NCI-H748 (cell line): Measurements from ENCODE around the gene ELMO2.

ENCODE experiments used
- DNase-seq: peaks from one replicate; lab custom pipeline; 2025; ENCODE audit not compliant: unreplicated experiment; lab: John Stamatoyannopoulos, UW

Gene ELMO2, protein sequence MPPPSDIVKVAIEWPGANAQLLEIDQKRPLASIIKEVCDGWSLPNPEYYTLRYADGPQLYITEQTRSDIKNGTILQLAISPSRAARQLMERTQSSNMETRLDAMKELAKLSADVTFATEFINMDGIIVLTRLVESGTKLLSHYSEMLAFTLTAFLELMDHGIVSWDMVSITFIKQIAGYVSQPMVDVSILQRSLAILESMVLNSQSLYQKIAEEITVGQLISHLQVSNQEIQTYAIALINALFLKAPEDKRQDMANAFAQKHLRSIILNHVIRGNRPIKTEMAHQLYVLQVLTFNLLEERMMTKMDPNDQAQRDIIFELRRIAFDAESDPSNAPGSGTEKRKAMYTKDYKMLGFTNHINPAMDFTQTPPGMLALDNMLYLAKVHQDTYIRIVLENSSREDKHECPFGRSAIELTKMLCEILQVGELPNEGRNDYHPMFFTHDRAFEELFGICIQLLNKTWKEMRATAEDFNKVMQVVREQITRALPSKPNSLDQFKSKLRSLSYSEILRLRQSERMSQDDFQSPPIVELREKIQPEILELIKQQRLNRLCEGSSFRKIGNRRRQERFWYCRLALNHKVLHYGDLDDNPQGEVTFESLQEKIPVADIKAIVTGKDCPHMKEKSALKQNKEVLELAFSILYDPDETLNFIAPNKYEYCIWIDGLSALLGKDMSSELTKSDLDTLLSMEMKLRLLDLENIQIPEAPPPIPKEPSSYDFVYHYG

DNA sequence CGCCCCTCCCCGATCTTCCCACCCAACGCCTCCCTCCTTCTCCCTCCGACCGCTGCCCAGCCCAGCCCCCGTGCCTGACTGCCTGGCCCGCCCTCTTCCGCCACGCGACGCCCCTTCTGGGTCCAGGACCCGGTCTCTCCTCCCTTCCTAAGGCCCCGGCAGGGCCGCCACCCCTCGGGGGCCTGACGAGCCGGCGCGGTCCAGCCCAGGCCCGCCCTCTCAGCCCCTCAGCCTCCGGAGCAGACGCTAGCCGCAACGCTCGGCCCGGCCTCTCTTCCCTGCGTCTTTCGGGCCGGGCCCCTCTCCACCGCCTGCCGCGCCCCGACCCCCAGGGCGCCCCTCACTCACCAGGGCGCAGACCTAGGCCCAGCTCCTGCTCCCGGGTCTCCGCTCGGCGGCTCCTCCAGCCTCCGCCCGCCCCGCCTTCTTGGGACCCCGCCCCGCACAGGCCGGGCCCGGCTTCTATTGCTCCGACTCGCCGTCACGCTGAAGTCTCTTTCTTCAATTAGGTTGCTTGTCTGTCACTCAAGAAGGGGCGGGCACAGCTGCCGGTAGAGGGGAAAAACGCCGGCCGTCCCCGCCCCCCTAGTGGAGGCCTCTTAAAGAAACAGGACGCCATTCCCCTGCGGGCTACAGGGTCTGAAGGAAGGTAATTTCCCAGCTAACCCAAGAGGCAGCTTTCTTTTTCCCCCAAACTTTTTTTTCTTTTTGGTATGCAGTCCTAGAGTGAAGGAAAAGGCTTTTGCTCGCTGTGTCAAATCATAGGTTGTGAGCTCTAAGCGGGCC lies at the start of gene ELMO2:
ELMO2 (minus strand) TSS at position 416 of the 786 bp plus-strand sequence. CDS start 12,133 bp downstream, outside the sequence.
- DNase-seq: peak; percentile 96

DNA sequence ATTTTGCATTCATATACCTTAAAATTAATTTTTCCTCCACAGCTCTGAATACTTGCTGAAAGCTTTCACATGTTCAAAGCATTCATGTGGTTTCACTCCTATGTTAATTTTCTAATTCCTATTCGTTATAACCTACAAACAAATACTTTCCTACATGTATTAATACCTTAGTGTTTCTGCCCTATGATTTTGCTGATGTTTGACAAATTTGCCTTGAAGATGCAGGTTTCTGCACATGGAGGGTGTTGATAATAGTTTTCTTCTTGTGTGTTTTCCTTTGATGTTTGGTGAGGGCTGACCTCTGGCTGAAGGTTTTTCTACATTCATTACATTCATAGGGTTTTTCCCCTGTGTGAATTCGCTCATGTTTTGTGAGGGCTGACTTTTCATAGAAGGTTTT lies 49.3 kb upstream of the ELMO2 start:
- no peak for DNase-seq

DNA sequence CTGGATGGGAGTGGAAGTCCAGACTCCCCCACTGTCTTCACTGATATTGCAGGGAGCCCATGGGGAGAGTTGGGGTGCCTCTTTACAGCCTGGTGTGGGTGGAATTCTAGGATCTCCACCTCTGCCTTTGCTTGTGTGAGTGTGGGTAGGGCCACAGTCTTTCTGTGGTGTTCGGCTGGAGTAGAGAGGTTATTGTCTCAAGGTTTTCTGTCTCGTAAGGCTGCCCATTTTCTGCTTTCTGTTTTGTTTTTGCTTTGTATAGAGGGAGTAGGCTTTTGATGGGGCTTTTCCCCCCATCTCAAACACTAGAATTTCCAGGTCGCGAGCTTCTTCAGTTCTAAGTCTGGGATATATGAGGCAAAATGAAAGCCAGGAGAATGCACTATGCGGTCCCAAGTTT lies 40.4 kb upstream of the ELMO2 start:
- no peak for DNase-seq

DNA sequence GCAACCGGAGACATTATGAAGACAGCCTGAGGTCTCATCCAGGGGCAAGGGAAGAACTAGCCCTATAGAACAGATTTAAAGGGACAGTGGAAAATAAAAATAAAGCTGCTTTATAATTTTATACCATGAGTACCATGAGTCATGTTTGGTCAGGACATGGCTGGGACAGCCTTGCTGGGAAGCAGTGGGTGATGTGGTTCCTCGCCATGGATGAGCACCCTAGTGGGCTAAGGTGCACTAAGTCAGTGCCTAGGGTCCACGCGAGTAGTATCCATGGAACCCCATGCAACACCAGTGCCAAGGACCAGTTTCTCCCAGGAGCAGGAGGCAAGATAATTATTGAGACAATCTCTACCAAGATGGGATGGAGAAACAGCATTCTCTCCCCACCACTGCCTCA lies 33.4 kb upstream of the ELMO2 start:
- DNase-seq: no peak

DNA sequence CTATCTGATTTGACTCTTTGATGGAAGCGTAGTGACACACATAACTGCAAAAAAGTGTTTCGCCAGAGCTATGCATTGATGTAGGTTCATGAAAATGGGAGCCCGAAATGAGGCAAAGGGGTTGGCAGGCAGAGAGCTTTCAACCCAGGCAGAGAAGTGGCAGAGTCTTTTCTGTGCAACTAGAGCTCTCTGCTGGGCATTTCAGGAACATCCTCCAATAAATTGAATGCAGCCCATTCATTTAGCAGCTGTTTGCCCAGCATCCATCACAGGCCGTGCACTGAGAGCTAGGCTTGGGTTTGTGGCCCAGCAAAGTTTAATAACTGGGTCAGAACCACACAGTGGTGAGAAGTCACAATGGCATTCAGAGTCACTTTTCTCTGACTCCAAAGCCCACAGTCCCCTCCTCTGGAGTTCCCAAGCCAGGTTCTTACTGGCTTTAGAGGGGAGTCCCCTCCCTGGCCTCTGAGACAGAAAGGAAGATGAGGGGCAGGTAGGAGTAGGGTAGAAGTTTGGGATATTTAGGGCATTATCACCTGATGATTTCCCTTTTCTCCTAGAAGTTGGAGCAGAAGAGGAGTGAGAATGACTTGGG lies 31.8 kb upstream of the ELMO2 start:
- peak; percentile 64 for DNase-seq

DNA sequence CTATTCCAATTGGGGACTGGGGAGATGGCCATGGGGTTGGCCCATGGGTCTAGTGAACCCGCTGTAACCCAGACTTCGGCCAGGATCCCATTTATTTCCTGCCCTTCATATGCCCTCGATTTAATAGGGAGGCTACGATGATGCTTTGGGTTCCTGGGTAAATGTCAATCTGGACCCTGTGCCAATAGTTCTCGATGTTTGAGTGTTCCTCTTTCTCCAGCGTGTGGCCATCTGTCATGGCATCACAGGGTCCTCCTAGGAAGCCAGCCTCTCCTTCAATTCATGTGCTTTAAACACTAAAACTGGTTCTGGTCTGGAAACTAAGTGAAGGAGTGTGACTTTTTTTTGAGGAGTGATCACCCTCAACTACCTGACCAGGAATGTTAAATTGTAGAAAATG lies 28.7 kb upstream of the ELMO2 start:
- no peak for DNase-seq

DNA sequence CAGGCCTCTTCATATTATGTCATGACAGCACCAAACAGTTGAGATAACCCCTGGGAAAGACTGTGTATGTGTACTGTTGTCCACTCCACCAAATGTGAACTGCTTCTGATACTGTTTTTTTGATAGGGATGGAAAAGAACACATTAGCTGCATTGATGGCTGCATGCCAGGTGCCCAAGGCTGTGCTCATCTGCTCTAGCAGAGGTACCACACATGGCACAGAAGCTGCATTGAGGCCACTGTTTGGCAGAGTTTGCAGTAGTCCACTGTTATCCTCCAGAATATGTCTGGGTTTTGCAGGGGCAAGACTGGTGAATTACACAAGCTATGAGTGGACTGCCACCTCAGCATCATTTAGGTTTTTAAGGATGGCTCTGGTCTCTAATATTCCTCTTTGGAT lies 28.2 kb upstream of the ELMO2 start:
- DNase-seq: no peak

DNA sequence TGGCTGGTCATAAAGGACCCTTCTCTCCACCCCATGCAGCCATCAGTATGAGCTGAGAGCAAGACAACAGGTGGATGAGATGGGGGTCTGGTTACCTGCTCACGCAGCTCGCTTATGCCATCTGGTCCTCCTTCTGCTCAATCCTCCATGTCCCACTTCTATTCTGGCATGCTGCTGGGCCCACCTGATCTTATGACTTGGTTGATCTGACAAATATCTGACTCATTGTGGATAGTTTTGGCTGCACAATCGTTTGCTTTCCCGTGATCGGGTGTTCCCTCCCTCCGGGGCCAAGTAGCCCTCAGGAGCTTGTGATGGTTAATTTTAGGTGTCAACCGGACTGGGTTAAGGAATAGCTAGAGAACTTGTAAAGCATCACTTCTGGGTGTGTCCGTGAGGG lies 26.6 kb upstream of the ELMO2 start:
- DNase-seq: no peak

DNA sequence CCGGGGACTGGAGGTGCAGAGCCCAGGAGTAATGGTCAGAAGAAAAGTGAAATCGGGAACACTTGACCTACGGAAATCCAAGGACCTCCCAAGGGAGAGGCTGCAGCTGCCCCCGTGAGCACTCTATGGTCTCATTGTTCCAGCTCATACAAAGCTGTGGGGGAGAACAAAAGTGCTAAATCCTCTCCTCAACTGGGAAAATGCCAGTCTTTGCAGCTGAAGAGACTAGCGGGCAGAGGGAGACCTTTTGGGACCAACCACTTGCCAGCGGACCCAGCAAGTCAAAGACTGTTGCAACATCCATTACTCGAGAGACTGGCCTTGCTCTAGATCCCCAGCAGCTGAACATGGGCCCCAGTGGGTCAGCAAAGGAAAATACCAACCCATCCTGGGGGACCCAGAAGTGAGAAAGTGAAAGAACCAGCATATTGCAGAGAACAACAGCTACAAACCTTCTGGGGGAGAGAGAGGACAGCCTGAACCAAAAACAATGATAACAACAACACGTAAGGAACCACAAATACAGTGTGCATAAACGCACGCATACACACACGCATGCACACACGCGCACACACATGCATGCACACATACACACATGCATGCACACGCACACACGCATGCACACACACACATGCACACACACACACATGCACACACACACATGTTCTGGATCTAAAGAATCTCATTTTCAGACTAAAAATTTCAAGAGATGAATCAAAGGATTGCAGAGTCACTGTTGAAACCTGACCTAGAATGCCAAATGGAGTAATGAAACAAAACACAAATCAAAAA lies 24.7 kb upstream of the ELMO2 start:
- DNase-seq: no peak

DNA sequence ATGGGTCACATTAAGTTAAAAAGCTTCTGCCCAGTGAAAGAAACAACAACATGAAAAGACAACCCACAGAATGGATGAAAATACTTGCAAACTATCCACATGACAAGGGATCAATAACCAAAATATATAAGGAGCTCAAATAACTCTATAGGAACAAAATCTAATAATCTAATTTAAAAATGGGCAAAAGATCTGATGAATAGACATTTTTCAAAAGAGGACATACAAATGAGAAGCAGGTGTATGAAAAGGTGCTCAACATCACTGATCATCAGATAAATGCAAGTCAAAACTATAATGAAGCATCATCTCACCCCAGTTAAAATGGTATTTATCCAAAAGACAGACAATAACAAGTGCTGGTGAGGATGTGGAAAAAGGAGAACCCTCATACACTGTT lies 21.0 kb upstream of the ELMO2 start:
- DNase-seq: no peak

DNA sequence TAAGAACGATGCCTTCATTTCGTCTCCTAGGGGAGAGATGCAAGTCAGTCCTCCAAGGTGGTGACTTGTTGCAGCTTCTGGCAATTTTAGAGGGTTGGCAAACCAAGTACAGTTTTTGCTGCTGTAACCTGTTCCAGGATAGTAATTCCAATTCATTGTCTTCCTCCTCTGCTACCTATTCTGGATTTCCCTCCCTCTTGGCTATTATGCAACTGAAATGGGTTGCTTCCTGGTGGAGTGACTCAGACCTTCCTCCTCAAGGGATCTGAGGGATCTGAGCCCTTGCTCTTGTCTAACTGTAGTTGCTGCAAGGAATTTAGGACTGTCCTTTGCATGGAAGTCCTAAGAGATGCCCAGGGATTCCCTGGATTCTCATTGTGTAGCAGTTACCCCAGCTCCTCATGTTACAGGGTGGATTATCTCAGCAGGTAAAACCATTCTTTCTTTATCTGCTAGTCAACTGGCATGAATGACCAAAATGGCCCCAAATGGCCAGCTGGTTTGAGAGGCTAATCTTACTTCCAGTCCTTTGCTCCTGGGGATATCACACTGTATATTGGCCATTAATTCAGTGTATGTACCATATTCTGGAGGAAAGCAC lies 17.6 kb upstream of the ELMO2 start:
- DNase-seq: no peak

DNA sequence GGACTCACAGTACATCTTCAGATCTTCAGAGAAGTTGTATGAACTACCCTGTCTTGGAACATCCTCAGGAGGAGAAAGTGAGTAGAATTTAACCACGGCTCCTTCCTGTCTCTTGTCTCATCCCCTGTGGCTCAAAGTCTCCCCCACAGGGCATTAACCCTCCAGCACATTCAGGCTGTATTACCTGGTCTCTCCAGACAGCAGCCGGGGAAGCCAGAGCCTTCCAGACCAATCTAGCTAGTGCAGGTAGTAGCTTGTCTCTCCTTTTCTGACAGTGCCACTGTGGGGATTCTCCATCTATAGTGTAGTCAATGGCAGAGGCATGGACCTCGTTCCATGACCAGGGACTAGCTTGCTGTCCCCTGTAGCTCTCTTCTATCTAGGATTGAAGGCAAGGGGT lies 16.9 kb upstream of the ELMO2 start:
- DNase-seq: no peak

DNA sequence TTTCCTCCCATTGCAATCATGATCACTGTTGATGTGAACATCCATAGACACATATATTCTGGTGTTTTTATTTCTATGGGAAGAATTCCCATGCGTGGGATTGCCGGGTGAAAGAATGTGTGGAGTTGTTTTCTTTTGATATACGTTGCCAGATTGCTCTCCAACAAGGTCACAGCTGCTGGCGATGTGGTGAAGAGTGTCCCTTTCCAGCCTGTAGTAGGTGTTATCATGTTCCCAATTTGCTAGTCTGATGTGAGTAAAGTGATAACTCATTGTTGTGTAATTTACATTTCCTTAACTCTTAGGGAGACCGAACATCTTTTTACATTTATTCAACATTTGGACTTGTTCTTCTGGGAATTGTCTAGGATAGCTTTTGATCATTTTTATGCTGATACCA lies 14.5 kb upstream of the ELMO2 start:
- no peak for DNase-seq

DNA sequence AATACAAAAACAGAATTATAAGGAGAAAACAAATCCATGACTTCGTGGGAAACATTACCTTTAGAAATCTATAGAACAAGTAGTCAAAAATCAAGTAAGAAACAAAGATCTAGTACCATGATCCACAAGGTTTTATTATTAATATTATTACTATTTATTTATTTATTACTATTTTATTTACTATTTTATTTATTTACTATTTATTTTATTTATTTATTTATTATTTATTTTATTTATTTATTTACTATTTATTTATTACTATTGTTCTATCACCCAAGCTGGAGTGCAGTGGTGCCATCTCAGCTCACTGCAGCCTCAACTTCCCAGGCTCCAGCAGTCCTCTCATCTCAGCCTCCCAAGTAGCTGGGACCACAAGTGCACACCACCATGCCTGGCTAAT lies 13.5 kb upstream of the ELMO2 start:
- DNase-seq: no peak

DNA sequence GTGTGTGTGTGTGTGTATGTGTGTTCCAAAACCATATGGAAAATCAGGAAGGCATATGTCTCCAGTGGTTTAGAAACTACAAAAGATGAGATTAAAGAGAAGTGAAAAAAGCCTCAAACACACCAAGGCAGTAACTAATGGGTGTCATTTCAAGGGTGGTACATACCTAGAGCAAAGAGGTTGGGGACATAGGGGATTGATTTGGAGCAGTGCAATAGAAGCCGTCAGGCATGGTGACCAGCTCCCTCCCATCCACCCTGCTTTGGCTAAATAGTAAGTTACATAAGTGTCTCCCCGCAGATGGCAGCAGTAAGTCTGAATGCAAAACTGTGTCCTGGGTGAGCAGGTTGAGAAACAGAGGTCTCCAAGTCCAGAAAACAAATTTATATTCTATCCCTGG lies 10.4 kb upstream of the ELMO2 start:
- DNase-seq: no peak

DNA sequence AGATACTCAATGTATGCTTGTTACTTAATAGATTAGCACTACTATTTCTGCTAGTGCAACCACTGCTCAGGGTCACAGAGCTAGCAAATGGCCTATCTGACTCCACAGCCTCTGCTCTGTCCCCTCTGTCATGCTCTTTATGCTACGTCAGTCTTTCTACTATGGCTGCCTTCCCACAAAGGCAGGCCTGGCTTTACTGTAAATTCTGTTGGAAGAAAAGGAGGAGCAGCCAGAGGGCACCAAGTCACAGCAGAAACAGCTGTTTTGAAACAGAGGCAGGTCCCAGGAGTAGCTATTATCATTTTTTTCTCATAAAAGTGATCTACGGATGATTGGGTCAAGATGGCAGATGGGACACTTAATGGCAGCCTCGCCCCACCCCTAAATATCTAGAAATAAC lies 10.0 kb upstream of the ELMO2 start:
- no peak for DNase-seq

DNA sequence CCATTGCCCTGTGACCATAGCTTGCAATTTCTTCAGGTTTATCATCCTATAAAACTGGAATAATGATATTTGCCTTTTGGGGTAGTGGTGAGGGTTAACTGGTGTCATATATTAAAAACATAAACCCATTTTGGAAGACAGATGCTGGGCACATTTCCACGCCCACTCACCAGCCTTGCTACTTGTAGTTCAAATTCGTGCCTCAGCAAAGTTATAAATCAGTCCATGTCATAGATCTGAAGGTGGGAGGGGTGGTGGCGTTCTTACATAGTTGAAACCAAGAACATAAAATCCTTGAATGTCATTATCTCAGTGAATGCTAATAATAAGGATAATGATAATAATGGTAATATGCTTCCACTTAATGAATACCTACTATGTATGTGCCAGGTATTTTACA lies 9.4 kb upstream of the ELMO2 start:
- no peak for DNase-seq

DNA sequence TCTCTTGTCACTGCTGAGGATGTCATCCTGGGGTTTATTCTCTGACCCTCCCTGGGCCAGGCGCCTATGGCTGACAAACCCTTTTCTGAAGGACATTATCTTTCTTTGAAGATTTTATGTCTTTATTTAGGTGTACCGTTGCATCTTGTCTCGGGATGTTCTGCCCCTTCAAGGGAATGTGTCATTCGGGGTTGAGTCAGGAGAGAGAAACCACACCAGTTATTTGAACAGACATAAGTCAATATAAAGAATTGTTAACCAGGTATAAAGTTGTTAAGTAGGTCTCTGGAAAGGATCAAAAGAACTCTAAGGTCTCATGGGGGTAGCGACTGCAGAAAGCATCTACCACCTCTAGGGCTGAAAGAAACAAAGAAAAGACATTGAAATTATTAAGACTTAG lies 8.2 kb upstream of the ELMO2 start:
- DNase-seq: no peak

DNA sequence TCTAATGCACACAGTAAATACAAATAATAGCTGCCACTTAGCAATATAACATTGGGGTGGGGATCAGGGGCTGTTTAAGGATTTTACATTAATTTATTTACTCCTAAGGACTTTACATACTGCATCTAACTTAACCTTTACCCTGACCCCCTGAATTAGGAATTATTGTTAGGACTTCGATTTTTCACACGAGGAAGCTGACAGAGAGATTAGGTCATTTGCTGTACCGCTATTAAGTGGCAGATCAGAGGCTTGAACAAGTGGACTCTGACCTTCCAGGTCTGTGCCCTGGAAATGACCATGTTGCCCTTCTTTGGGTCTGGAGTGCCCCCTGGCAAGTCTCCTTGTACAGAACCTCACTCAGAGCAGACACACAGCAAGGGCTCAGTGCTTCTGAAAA lies 5.2 kb upstream of the ELMO2 start:
- no peak for DNase-seq

DNA sequence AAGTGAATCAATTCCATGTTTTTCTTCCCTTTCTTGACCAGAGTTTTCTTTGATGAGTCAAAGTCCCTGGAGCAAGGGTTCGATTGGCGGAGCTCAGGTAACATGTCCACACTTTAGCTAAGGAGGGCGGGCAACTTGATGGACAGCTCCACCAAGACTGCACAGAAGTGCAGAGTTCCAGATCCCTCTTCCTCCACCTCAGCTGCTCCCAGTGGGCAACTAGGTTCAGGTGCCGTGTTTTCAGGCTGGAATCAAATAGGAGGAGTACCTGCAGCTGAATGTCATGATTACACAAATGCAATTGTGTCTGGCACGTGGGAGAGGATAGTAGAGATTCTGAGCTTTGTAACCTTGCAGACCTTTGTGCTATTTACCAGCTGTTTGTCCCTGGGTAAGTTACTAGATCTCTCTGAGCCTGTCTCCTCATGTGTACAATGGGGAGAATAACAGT lies 1.9 kb upstream of the ELMO2 start:
- no peak for DNase-seq
